ENCODE data around the gene CHST13. TPM values are rescaled to one million over a fixed set of nuclear protein-coding genes. Genes with fewer than 3 reads are reported as not detected.

CHST13 gene
- total and polyA plus RNA-seq, 5 donors from 2014 or later: not detected

- H3K4me1 ChIP-seq (ENCODE audit: control insufficient read depth, insufficient read depth, low read length, poor library complexity, severe bottlenecking): no peaks in the 10 kb centered on the region
- no peaks in the 10 kb centered on the region for H3K36me3 ChIP-seq (ENCODE audit: control insufficient read depth, insufficient read depth, low read length)
- H3K4me3 ChIP-seq (ENCODE audit: low read depth, low read length): no peak overlapping the region
- DNase-seq: no peak
- no peak for ATAC-seq (ENCODE audit: low read depth in 2 of 2)
- H3K9me3 Mint-ChIP-seq: no peaks in the 10 kb centered on the region
- H3K27ac Mint-ChIP-seq: no peak overlapping the region
- H3K27me3 ChIP-seq (ENCODE audit: control insufficient read depth, insufficient read depth, low read length): no peaks in the 10 kb centered on the region
- no peaks in the 10 kb centered on the region for H3K36me3 Mint-ChIP-seq
- H3K4me1 Mint-ChIP-seq: peaks cover 0 to 3% (median 0%) of the 10 kb centered on the region in 4 donors
- no peaks in the 10 kb centered on the region for H3K9me3 ChIP-seq (ENCODE audit: control insufficient read depth in 2 of 2, low read length in 2 of 2)
- no peak overlapping the region for H3K4me3 Mint-ChIP-seq
- no peak overlapping the region for H3K27ac ChIP-seq (ENCODE audit: insufficient read depth, low read length, poor library complexity, severe bottlenecking)
- H3K27me3 Mint-ChIP-seq: no peaks in the 10 kb centered on the region
Observed at GRCh38 chr3:126502656-126503055, 21.3 kb upstream of the CHST13 start.

GRCh38 chr3:126503701-126504100, 20.3 kb upstream of the CHST13 start:
- Histone ChIP-seq H3K4me3 (ENCODE audit: low read depth, low read length) (no peak overlapping the region), H3K9me3 (ENCODE audit: control insufficient read depth in 2 of 2, low read length in 2 of 2) (no peaks in the 10 kb centered on the region), H3K27ac (ENCODE audit: insufficient read depth, low read length, poor library complexity, severe bottlenecking) (no peak overlapping the region), H3K27me3 (ENCODE audit: control insufficient read depth, insufficient read depth, low read length) (no peaks in the 10 kb centered on the region), H3K36me3 (ENCODE audit: control insufficient read depth, insufficient read depth, low read length) (no peaks in the 10 kb centered on the region), H3K4me1 (ENCODE audit: control insufficient read depth, insufficient read depth, low read length, poor library complexity, severe bottlenecking) (no peaks in the 10 kb centered on the region)
- DNase-seq: no peak
- H3K4me1 Mint-ChIP-seq: peaks cover 0 to 1% (median 0%) of the 10 kb centered on the region in 4 donors
- H3K9me3 Mint-ChIP-seq: no peaks in the 10 kb centered on the region
- no peaks in the 10 kb centered on the region for H3K36me3 Mint-ChIP-seq
- no peak overlapping the region for H3K27ac Mint-ChIP-seq
- no peak for ATAC-seq (ENCODE audit: low read depth in 2 of 2)
- H3K4me3 Mint-ChIP-seq: no peak overlapping the region
- no peaks in the 10 kb centered on the region for H3K27me3 Mint-ChIP-seq

- H3K9me3 Mint-ChIP-seq: no peaks in the 10 kb centered on the region
- no peak overlapping the region for H3K4me3 ChIP-seq (ENCODE audit: low read depth, low read length)
- no peak overlapping the region for H3K4me3 Mint-ChIP-seq
- H3K36me3 Mint-ChIP-seq: no peaks in the 10 kb centered on the region
- no peaks in the 10 kb centered on the region for H3K4me1 ChIP-seq (ENCODE audit: control insufficient read depth, insufficient read depth, low read length, poor library complexity, severe bottlenecking)
- DNase-seq (no peak), ATAC-seq (ENCODE audit: low read depth in 2 of 2) (no peak)
- no peaks in the 10 kb centered on the region for H3K36me3 ChIP-seq (ENCODE audit: control insufficient read depth, insufficient read depth, low read length)
- no peak overlapping the region for H3K27ac Mint-ChIP-seq
- H3K27me3 Mint-ChIP-seq: no peaks in the 10 kb centered on the region
- no peaks in the 10 kb centered on the region for H3K27me3 ChIP-seq (ENCODE audit: control insufficient read depth, insufficient read depth, low read length)
- H3K9me3 ChIP-seq (ENCODE audit: control insufficient read depth in 2 of 2, low read length in 2 of 2): no peaks in the 10 kb centered on the region
- no peak overlapping the region for H3K27ac ChIP-seq (ENCODE audit: insufficient read depth, low read length, poor library complexity, severe bottlenecking)
- H3K4me1 Mint-ChIP-seq: no peaks in the 10 kb centered on the region
Observed at GRCh38 chr3:126507886-126508285, 16.1 kb upstream of the CHST13 start.

- no peaks in the 10 kb centered on the region for H3K4me1 Mint-ChIP-seq
Observed at GRCh38 chr3:126508564-126508964, 15.4 kb upstream of the CHST13 start.

GRCh38 chr3:126509597-126510307, 14.2 kb upstream of the CHST13 start:
- Mint-ChIP-seq H3K4me3 (no peak overlapping the region), H3K4me1 (no peaks in the 10 kb centered on the region), H3K27me3 (no peaks in the 10 kb centered on the region), H3K9me3 (no peaks in the 10 kb centered on the region), H3K36me3 (no peaks in the 10 kb centered on the region), H3K27ac (no peak overlapping the region)
- H3K36me3 ChIP-seq (ENCODE audit: control insufficient read depth, insufficient read depth, low read length): no peaks in the 10 kb centered on the region
- H3K9me3 ChIP-seq (ENCODE audit: control insufficient read depth in 2 of 2, low read length in 2 of 2): no peaks in the 10 kb centered on the region
- no peak overlapping the region for H3K4me3 ChIP-seq (ENCODE audit: low read depth, low read length)
- H3K27ac ChIP-seq (ENCODE audit: insufficient read depth, low read length, poor library complexity, severe bottlenecking): no peak overlapping the region
- no peak for DNase-seq
- H3K4me1 ChIP-seq (ENCODE audit: control insufficient read depth, insufficient read depth, low read length, poor library complexity, severe bottlenecking): no peaks in the 10 kb centered on the region
- ATAC-seq (ENCODE audit: low read depth in 2 of 2): no peak
- no peaks in the 10 kb centered on the region for H3K27me3 ChIP-seq (ENCODE audit: control insufficient read depth, insufficient read depth, low read length)

More at GRCh38 chr3:126508564-126508964, 15.4 kb upstream of the CHST13 start:
- Mint-ChIP-seq H3K27me3 (no peaks in the 10 kb centered on the region), H3K27ac (no peak overlapping the region), H3K36me3 (no peaks in the 10 kb centered on the region), H3K9me3 (no peaks in the 10 kb centered on the region), H3K4me3 (no peak overlapping the region)
- Histone ChIP-seq H3K4me3 (ENCODE audit: low read depth, low read length) (no peak overlapping the region), H3K9me3 (ENCODE audit: control insufficient read depth in 2 of 2, low read length in 2 of 2) (no peaks in the 10 kb centered on the region), H3K4me1 (ENCODE audit: control insufficient read depth, insufficient read depth, low read length, poor library complexity, severe bottlenecking) (no peaks in the 10 kb centered on the region), H3K36me3 (ENCODE audit: control insufficient read depth, insufficient read depth, low read length) (no peaks in the 10 kb centered on the region), H3K27ac (ENCODE audit: insufficient read depth, low read length, poor library complexity, severe bottlenecking) (no peak overlapping the region), H3K27me3 (ENCODE audit: control insufficient read depth, insufficient read depth, low read length) (no peaks in the 10 kb centered on the region)
- DNase-seq (no peak), ATAC-seq (ENCODE audit: low read depth in 2 of 2) (no peak)

- ATAC-seq (ENCODE audit: low read depth in 2 of 2) (no peak), DNase-seq (no peak)
- Mint-ChIP-seq H3K27ac (no peak overlapping the region), H3K9me3 (no peaks in the 10 kb centered on the region), H3K36me3 (no peaks in the 10 kb centered on the region), H3K4me3 (no peak overlapping the region), H3K27me3 (no peaks in the 10 kb centered on the region), H3K4me1 (no peaks in the 10 kb centered on the region)
- Histone ChIP-seq H3K4me1 (ENCODE audit: control insufficient read depth, insufficient read depth, low read length, poor library complexity, severe bottlenecking) (no peaks in the 10 kb centered on the region), H3K27ac (ENCODE audit: insufficient read depth, low read length, poor library complexity, severe bottlenecking) (no peak overlapping the region), H3K9me3 (ENCODE audit: control insufficient read depth in 2 of 2, low read length in 2 of 2) (no peaks in the 10 kb centered on the region), H3K4me3 (ENCODE audit: low read depth, low read length) (no peak overlapping the region), H3K27me3 (ENCODE audit: control insufficient read depth, insufficient read depth, low read length) (no peaks in the 10 kb centered on the region), H3K36me3 (ENCODE audit: control insufficient read depth, insufficient read depth, low read length) (no peaks in the 10 kb centered on the region)
Observed at GRCh38 chr3:126510308-126510910, 13.5 kb upstream of the CHST13 start.

- H3K9me3 ChIP-seq (ENCODE audit: control insufficient read depth in 2 of 2, low read length in 2 of 2): no peaks in the 10 kb centered on the region
- H3K27me3 ChIP-seq (ENCODE audit: control insufficient read depth, insufficient read depth, low read length): no peaks in the 10 kb centered on the region
- Mint-ChIP-seq H3K36me3 (no peaks in the 10 kb centered on the region), H3K4me1 (no peaks in the 10 kb centered on the region), H3K4me3 (no peak overlapping the region), H3K27me3 (no peaks in the 10 kb centered on the region), H3K27ac (no peak overlapping the region), H3K9me3 (no peaks in the 10 kb centered on the region)
- no peaks in the 10 kb centered on the region for H3K4me1 ChIP-seq (ENCODE audit: control insufficient read depth, insufficient read depth, low read length, poor library complexity, severe bottlenecking)
- DNase-seq: no peak
- no peaks in the 10 kb centered on the region for H3K36me3 ChIP-seq (ENCODE audit: control insufficient read depth, insufficient read depth, low read length)
- no peak overlapping the region for H3K4me3 ChIP-seq (ENCODE audit: low read depth, low read length)
- no peak for ATAC-seq (ENCODE audit: low read depth in 2 of 2)
- no peak overlapping the region for H3K27ac ChIP-seq (ENCODE audit: insufficient read depth, low read length, poor library complexity, severe bottlenecking)
Observed at GRCh38 chr3:126511291-126511690, 12.7 kb upstream of the CHST13 start.

GRCh38 chr3:126512026-126512425, 11.9 kb upstream of the CHST13 start:
- Mint-ChIP-seq H3K9me3 (no peaks in the 10 kb centered on the region), H3K36me3 (no peaks in the 10 kb centered on the region)

More at GRCh38 chr3:126512026-126512425, 11.9 kb upstream of the CHST13 start:
- H3K9me3 ChIP-seq (ENCODE audit: control insufficient read depth in 2 of 2, low read length in 2 of 2): no peaks in the 10 kb centered on the region
- H3K4me3 Mint-ChIP-seq: no peak overlapping the region
- no peaks in the 10 kb centered on the region for H3K4me1 ChIP-seq (ENCODE audit: control insufficient read depth, insufficient read depth, low read length, poor library complexity, severe bottlenecking)
- no peak overlapping the region for H3K27ac ChIP-seq (ENCODE audit: insufficient read depth, low read length, poor library complexity, severe bottlenecking)
- no peak overlapping the region for H3K27ac Mint-ChIP-seq
- H3K36me3 ChIP-seq (ENCODE audit: control insufficient read depth, insufficient read depth, low read length): no peaks in the 10 kb centered on the region
- H3K4me1 Mint-ChIP-seq: no peaks in the 10 kb centered on the region
- H3K27me3 ChIP-seq (ENCODE audit: control insufficient read depth, insufficient read depth, low read length): no peaks in the 10 kb centered on the region
- no peaks in the 10 kb centered on the region for H3K27me3 Mint-ChIP-seq
- no peak for DNase-seq
- no peak overlapping the region for H3K4me3 ChIP-seq (ENCODE audit: low read depth, low read length)
- no peak for ATAC-seq (ENCODE audit: low read depth in 2 of 2)
